GM19351 (cell line): ENCODE data around the gene MRPL34.
"Not testable (repeated sequence)": the region's sequence is repeated elsewhere in the genome, so short reads cannot be mapped to it uniquely, and the experiment has no call there.

ENCODE experiments used
- ATAC-seq: cut with Tn5 transposase; IDR thresholded peaks from one replicate; pipeline ENCODE4 v1.9.1; 2021; ENCODE audit warnings: mild to moderate bottlenecking, moderate library complexity; ENCODE audit not compliant: unreplicated experiment

MRPL34 gene

DNA sequence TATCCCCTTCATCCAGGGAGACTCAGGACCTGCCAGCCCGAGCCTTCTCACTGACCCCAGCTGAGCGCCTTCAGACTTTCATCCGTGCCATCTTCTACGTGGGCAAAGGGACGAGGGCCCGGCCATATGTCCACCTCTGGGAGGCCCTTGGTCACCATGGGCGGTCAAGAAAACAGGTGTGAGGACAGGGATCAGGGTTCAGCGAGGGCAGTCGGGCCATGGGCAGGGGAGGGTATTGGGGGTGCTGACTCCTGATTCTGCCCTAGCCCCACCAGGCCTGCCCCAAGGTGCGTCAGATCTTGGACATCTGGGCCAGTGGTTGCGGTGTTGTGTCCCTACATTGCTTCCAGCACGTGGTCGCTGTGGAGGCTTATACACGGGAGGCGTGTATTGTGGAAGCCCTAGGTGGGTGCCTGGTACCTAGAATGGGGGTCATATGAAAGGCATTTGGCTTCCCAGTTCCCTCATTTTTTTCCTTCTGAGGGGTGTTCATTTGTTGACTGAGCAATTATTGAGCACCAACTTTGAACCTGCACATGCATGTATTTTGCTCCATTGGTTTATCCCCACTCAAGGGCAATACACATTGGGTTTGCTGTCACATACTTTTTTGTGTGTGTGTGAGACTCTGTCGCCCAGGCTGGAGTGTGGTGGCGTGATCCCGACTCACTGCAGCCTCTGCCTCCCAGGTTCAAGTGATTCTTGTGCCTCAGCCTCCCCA is 20.1 kb upstream of the MRPL34 start:
- ATAC-seq, result no peak

- ATAC-seq, result no peak
Measured at GRCh38 chr19:17286263-17286662, 19.4 kb upstream of the MRPL34 start.

- no peak for ATAC-seq
Measured at GRCh38 chr19:17286752-17287151, 18.9 kb upstream of the MRPL34 start.

DNA sequence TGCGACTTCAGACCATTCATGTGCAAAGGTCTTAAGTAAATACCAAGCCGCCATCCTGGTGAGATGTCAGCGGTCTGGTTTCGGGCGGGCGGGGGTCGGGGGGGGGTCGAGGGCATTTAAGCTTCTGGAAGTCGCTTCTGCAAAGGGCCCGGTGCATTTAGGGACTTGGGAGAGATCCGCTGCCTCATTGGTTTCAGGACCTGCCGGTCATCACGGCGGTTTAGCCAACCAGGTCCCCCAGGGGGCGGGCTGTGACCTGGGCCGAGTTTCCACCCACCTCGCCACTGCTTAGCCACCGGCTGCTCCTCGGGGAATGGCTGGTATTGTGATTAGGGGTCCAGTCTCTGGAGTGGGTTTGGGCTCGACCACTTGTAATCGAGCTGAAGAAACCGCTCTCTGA is 16.2 kb upstream of the MRPL34 start:
- no peak for ATAC-seq

DNA sequence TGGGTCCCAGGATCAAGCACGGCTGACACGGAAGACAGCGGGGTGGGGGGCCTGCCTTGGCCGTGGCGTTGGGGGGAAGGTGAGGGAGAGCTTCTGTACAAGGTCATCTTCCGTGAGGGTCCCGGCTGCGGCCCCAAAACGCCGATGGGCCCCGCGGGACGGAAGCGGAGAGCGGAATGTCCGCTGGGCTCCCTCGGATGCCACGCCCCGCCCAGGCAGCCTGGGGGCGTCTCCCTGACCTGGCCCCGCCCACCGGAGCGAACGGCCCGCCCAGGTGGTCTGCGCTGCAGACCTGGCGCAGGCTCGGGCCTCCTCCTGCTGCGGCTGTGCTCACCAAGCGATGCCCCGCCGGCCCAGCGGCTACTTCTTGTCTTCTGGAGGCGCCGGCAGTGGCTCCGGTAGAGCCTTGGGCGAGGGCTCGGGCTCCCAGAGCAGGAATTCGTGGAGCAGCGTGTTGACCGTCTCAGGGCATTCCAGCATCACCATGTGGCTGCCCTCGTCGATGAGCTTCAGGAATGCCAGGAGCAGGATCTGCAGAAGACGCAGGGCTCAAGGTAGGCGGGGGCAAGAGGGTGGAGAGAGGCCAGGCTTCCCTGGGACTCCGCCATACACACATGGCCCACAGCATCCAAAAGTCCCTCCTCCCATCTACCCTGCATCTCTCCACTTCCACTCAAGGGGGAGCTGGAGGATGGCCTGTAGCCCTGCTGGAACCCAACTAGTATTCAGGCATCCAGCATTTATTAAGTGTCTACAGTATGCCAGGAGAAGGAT is 13.2 kb upstream of the MRPL34 start:
- peak; percentile 86 for ATAC-seq

- ATAC-seq, result no peak
Measured at GRCh38 chr19:17293605-17294004, 12.1 kb upstream of the MRPL34 start.

GRCh38 chr19:17294051-17294891 is 11.4 kb upstream of the MRPL34 start:
- ATAC-seq, result no peak

DNA sequence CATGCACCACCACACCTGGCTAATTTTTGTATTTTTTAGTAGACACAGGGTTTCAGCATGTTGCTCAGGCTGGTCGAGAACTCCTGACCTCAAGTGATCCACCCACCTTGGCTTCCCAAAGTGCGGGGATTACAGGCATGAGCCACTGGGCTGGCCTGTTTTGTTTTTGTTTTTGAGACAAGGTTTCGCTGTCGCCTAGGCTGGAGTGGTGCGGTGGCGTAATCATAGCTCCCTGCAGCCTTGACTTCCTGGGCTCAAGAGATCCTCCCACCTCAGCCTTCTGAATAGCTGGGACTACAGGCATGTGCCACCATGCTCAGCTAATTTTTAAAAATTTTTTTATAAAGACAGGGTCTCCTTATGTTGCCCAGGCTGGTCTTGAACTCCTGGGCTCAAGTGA is 10.1 kb upstream of the MRPL34 start:
- ATAC-seq, result not testable (repeated sequence)

DNA sequence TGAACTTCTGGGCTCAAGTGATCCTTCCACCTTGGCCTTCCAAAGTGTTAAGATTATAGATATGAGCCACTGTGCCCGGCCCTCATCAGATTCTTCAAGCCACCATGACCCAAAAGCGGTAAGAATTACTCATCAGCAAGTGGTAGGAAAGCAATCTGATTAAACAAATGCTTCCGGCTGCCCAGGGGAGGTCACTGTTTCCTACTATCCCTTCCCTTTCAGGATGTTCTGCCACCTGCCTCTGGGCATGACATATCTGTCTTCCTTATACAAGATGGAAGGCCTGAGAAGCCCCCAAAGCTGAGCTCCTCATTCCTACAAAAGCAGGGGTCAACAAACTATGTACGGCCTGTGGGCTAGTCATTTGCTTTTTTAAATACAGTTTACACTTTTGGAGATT is 9.4 kb upstream of the MRPL34 start:
- no peak for ATAC-seq

DNA sequence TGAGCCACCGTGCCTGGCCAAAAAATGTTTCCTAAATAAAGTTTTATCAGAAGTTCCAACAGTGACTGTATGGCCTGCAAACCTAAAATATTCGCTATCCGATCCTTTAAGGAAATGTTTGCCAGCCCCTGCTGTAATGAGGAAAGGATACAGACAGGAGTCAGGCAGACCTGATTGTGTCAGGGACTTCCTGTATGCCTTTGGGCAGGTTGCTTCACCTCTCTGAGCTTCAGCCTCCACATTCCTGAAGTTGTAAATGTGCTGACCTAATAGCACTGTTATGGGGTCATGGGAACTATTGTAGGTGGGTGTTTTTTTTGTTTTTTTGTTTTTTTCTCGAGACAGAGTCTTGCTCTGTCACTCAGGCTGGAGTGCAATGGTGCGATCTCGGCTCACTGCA is 8.7 kb upstream of the MRPL34 start:
- no peak for ATAC-seq

- ATAC-seq, result no peak
Measured at GRCh38 chr19:17300992-17301619, 4.6 kb upstream of the MRPL34 start.

GRCh38 chr19:17302391-17303166 is 3.1 kb upstream of the MRPL34 start:
- ATAC-seq, result no peak

- ATAC-seq, result peak; percentile 70
Measured at GRCh38 chr19:17303167-17303939, 2.3 kb upstream of the MRPL34 start, which contains the start of gene ABHD8. TSS of gene ABHD8 (minus strand) at chr19:17303425. CDS start at chr19:17301616, 1,809 bp downstream.

- no peak for ATAC-seq
Measured at GRCh38 chr19:17303940-17304267, 1.8 kb upstream of the MRPL34 start.

GRCh38 chr19:17304386-17305215 is 1.1 kb upstream of the MRPL34 start:
- ATAC-seq, result no peak

GRCh38 chr19:17305216-17305516 is 506 bp upstream of the MRPL34 start:
- no peak for ATAC-seq

DNA sequence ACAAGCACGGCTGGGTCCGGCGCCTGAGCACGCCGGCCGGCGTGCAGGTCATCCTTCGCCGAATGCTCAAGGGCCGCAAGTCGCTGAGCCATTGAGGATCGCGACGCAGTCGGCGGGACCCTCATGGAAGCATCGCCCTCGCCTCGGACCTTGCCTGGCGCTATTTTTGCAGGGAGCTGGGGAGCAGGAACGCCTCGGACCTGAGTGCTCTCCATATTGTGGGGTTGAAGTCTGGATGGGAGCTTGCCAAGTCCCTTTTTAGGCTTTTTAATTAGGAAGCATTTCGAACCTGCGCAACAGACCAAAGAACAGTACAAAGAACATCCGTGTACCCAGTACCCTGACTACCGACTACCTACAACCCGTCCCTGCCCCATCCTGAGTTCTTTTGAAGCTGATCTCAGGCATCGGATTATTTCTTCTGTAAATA is 628 bp downstream of the MRPL34 start:
- no peak for ATAC-seq

GRCh38 chr19:17307876-17308377 is 2.3 kb downstream of the MRPL34 start:
- ATAC-seq, result no peak
